GM19324 (cell line): ENCODE results near the gene LAMC2.
"Not testable (repeated sequence)": the region's sequence is repeated elsewhere in the genome, so short reads cannot be mapped to it uniquely, and the experiment has no call there.

ENCODE experiments used
- ATAC-seq: cut with Tn5 transposase; IDR thresholded peaks from one replicate; pipeline ENCODE4 v1.9.1; 2021; ENCODE audit warnings: mild to moderate bottlenecking, moderate library complexity; ENCODE audit not compliant: unreplicated experiment, low FRiP score

LAMC2 gene

DNA sequence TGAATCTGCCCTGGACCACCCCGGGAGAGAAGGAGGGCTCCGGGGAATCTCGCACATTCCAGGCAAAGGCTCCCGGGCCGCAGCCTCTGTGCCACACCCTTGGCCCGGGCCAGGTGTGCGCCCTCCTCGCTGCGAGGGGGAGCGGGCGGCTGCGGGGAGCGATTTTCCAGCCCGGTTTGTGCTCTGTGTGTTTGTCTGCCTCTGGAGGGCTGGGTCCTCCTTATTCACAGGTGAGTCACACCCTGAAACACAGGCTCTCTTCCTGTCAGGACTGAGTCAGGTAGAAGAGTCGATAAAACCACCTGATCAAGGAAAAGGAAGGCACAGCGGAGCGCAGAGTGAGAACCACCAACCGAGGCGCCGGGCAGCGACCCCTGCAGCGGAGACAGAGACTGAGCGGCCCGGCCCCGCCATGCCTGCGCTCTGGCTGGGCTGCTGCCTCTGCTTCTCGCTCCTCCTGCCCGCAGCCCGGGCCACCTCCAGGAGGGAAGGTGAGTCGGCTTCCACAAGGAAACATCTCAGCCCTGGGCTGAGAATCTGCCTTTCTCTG is at the start of gene LAMC2:
TSS of gene LAMC2 (plus strand) at position 324 of the 550 bp plus-strand sequence. CDS start at position 413, 89 bp downstream.
- ATAC-seq, result no peak

DNA sequence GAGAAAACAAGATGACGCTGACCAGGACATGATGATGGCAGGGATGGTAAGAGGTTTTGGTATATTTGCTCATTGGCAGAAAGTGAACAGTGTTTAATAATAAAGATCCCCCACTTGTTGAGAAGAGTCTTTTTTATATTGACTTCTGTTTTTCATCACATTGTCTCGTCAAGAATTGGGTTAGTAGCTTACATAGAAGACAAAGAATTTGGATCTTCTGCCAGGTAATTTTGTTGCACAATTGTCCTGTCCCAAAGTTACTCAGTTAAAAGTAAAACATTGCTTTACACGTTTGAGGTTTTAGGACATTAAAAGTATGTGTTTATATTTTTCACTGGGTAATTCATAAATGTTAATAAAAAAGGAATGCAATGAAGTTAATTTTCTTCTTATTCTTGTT is 48.3 kb upstream of the LAMC2 start:
- no peak for ATAC-seq

DNA sequence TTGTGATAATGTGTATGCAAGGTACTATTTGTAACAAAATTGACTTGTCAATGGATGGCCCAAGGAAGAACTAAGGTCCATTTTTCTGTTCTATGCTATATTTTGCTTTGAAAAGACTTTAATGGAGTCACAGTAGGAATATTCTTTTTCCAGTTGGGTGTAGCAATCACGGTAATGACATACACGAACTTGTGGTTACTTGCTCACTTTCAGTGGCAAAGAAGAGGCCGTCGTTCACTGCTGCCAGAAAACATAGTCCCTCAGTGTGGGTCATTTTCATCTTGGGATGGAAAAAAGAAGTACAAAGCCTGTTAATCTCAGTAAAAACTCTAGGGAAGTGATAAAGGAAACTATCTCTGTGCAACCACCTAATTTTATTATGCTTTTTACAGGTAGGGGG is 47.8 kb upstream of the LAMC2 start:
- ATAC-seq, result no peak

DNA sequence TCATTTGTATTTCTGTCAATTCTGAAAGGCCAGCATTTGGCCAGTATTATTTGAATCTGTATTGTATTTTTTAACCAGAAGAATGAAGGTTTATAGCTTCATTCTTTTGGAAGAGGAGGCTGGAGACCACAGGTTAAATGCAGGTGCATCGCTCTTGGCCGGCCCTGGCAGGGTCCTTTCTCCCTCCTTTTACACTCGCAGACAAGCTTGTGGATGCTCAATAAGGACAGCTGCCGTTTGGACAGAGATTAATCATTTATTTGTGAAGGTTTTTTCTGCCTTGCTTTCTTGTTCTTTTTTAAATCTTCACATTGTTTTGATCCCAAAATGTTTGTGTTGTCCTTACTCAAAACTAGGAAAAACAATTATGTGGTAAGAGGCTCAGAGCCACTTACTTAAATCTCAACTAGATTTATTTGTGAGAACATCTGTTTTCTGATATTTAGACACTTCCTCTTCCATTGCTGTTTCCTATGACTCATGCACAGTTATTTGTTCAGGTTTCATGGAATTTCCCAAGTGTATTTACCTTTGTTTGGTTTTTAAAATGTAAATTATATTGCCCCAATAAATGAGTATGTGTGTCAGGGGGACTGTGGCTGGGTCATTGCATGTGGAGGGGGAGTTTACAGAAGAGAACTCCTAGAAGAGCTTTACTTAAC is 46.7 kb upstream of the LAMC2 start:
- no peak for ATAC-seq

DNA sequence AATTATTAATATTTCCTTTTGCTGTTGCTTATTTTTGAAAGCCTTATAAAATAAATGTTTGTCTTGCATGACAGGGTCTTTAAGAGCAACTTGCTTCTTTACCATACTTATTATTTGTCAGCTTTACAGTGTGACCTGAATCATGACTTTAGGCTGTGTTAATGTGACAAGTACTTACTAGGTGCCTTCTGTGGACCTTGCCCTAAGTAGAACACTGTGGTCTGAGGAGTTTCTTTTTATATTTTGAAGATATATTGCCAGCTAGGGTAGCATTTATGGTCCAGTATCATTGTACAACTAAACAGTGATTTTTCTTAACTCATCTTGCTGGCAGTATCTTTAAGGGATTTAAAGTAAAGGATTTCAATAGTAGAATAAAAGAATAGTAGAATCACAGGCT is 45.4 kb upstream of the LAMC2 start:
- no peak for ATAC-seq

DNA sequence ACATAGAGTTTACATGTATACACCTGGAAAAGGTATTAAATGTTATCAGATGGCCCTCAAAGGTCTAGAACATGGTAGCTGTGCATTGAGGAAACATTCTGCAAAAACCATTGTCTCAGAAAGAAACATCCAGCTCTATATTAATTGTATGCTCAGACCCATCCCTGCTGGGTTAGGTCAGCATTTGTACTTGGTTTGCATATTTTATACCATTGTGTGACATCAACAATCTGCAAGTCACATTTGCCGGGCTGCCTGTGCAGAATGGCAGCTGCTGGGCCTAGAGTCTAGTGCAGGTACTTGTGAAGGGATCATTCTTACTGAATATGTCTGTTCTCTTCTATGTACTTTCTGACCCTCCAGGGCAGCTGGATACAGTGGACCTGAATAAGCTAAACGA is 43.9 kb upstream of the LAMC2 start:
- ATAC-seq, result no peak

DNA sequence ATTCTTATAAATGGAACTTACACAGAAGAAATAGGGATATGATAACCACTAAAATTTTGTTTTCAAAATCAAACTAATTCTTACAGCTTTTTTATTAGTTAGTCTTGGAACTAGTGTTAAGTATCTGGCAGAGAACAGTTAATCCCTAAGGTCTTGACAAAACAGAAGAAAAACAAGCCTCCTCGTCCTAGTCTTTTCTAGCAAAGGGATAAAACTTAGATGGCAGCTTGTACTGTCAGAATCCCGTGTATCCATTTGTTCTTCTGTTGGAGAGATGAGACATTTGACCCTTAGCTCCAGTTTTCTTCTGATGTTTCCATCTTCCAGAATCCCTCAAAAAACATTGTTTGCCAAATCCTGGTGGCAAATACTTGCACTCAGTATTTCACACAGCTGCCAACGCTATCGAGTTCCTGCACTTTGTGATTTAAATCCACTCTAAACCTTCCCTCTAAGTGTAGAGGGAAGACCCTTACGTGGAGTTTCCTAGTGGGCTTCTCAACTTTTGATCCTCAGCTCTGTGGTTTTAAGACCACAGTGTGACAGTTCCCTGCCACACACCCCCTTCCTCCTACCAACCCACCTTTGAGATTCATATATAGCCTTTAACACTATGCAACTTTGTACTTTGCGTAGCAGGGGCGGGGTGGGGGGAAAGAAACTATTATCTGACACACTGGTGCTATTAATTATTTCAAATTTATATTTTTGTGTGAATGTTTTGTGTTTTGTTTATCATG is 42.3 kb upstream of the LAMC2 start:
- ATAC-seq, result no peak

DNA sequence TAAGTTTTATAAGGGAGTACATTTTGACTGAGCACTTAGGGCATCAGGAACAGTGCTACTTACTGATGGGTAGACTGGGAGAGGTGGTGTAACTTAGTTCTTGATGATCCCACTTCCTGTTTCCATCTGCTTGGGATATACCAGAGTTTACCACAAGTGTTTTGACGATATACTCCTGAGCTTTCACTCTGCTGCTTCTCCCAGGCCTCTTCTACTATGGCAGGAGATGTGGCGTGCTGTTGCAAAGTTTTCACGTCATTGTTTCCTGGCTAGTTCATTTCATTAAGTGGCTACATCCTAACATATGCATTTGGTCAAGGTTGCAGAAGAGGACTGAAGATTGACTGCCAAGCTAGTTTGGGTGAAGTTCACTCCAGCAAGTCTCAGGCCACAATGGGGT is 41.3 kb upstream of the LAMC2 start:
- ATAC-seq, result no peak

DNA sequence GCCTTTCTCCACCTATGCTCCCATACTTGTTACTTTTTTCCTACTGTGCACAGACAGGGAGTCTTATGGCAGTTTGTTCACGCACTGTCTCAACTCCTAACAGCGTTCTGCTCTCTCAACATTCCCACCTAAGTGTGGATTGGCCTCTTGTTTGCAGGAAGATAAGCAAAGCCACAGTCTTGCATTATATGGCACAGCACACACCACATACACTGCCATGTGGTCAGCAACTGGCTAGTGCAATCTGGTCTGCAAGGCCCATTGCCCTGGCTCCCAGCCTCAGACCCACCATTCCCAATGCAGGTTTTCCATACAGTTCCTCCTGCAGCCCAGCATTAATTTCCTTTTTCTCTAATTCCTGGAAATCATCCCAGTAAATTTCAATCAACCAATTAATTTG is 38.3 kb upstream of the LAMC2 start:
- no peak for ATAC-seq

DNA sequence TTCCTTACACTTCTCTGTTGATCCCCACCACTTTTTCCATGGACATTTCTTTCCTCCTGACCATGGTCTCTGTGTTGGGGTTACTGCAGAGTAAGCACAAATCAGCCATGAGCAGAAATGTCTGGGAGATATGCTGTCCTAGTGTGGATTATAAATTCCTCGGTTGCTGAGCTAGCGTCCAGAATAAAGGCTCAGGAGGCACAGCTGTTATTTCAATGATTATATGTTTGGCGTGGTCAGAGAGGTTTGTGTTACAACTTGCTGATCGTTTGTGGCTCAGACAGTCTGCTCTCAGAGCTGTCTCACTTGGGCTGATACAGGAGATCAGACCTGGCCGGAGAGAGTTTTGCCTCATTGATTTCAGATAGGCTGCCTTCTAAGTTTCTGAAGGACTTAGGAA is 37.5 kb upstream of the LAMC2 start:
- ATAC-seq, result no peak

DNA sequence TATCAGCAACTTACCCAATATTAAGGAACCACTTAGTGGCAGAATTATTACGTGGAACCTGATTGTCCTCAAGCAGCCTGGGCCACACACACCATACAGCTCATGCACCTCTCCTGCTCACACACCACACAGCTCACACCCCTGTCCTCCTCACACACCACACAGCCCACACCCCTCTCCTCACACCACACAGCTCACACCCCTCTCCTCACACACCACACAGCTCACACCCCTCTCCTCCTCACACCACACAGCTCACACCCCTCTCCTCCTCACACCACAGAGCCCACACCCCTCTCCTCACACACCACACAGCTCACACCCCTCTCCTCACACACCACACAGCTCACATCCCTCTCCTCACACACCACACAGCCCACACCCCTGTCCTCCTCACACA is 36.8 kb upstream of the LAMC2 start:
- ATAC-seq, result no peak

DNA sequence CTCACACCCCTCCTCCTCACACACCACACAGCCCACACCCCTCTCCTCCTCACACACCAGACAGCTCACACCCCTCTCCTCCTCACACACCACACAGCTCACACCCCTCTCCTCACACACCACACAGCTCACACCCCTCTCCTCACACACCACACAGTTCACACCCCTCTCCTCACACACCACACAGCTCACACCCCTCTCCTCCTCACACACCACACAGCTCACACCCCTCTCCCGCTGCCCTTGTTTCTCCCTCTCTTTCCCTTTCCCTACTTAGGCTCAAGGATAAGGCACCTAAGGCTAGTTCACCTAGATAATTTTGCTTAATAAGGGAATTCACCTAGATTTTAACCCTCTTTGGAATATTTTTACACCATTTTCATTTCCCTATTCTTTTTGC is 36.0 kb upstream of the LAMC2 start:
- ATAC-seq, result not testable (repeated sequence)

DNA sequence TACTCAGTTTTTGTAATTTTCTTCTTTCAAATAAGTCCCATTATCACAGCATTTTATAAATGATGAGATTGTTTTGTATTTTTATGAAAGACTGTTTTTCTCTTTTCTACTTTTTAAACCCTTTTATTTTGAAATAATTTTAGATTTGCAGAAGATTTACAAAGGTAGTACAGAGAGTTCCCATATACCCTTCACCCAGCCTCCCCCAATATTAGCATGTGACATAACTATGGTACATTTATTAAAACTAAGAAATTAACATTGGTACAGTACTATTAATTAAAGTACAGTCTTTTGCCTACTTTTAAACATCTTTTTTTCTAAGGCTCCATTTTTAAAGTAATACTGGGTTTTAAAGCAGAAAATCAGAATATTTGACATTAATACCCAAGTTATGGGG is 35.6 kb upstream of the LAMC2 start:
- no peak for ATAC-seq

DNA sequence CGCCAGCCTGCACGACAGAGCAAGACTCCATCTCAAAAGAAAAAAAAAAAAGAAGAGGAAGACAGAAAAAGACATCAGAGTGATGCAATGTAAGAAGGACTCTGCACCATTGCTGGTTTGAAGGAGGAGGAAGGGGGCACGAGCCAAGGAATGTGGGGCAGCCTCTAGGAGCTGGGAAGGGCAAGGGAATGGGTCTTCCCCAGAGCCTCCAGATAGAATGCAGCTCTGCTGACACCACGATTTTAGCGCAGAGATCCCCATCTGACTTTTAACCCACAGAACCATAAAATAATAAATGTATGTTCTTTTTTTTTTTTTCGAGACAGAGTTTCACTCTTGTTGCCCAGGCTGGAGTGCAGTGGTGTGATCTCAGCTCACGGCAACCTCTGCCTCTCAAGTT is 33.9 kb upstream of the LAMC2 start:
- ATAC-seq, result no peak

DNA sequence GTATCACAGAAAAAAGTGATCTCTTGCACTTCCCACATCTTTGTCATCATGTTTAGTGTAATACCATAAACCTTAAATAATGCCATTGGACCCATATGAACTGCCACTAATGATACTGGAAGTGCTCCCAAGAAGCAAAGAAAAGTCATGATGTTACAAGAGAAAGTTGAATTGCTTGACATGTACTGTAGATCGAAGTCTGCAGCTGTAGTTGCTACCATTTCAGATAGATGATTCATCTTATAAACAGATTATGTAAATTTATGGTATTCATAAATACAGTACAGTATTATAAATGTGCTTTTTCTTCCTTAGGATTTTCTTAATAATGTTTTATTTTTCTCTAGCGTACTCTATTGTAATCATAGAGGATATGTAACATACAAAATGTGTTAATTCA is 30.1 kb upstream of the LAMC2 start:
- ATAC-seq, result no peak

DNA sequence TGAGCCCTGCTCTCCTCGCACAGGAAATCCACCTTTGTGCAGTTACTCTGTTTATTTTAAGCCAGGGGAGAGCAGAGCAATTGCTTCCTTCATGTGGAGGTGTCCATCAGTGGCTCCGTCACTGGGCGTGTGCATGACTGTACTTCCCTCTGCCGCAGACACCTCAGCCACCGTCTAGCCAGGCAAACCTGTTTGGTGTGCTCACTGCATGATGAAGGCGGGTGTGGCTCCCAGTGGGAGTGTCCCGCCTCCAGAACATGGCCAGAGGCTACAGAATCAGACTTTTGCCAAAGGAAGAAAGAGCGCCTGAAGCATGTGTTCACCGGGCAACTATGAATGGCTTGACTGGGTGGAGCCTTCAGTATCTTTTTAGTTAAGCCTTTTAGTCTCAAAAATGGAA is 26.1 kb upstream of the LAMC2 start:
- no peak for ATAC-seq

DNA sequence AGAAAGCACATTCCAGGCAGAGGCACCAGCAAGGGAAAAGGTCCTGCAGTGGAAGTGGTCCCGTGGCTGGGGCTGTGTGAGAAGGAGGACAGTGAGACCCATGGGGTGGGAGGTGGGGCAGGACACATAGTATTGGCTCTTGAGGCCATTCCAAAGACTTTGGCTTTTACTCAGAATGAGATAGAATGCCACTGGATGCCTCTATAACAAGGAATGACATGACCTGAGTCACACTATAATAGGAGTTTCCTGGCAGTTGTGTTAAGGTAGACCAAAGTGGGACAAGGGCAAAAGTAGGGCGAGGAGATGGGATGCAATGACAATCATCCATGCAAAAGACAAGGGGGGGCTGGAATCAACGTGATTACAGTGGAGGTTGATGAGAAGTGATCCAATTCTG is 24.7 kb upstream of the LAMC2 start:
- ATAC-seq, result no peak

DNA sequence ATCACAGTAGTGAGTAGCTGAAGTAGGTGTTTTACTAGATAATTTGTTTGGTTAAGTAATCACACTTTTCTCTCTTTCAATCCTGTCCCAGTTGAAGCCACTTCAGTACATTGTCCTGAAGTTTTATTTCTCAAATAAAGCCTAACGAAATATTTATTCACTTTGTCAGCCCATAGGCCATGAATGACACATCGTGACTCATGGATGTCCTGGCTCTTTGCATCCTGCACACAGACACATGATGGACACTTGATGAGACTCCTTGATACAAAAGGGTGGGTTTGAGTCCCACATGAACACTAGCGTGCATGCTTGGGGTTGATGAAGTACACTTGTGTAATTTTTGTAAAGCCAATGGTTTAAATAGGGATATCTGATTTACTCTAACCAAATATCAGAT is 22.7 kb upstream of the LAMC2 start:
- ATAC-seq, result no peak

DNA sequence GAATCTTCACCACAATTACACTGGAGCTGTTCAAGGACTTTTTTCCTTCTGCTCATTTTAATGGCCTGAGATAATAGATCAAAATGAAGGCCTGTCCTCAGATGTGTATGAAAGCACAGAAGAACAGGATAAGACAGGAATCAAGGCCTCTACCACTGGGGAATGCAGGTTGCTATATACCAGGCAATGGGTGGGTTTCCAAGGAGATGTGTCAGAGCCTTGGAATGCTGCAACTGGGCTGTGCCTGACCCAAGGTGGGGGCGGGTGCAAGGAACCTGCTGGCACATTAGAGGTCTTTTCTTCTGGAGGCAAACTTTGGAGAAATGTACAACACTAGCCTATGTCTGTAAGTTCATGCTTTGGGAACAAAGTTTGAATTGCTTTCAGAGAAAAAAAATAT is 21.7 kb upstream of the LAMC2 start:
- no peak for ATAC-seq

DNA sequence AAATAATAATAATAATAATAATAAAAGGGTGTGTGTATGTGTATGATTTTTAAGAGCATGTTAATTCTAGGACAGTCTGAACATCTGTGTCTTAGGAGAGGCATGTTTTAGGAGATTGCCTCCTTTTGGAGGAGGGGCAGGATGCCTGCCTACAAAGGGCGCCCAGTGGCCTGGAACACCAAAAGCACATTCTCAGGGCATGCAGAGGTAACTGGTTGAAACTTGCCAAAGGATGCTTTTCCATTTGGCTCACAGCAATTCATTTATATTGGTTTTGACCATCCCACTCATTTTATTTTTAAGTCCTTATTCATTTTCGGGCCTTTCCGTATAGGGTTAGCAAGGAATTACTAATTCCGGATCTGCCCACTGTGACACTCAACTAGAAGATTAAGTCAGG is 21.1 kb upstream of the LAMC2 start:
- no peak for ATAC-seq

DNA sequence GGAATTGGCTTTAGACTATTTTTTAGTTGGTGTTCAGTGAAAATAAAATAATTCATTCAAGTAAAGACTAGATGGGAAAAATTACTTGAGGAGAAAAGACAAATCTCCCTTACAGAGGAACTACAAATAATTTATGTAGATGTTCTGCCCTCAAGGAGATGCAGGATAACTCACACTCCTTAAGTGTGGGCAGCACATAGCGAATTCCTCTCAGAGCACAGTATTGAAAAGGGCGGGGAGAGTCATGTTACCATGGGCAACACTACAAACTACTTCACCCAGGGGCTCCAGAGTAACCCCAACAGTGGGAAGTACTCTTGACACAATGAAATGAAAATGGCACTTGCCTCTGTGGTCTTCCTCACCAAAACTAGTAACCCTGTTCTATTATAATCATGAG is 20.6 kb upstream of the LAMC2 start:
- no peak for ATAC-seq

DNA sequence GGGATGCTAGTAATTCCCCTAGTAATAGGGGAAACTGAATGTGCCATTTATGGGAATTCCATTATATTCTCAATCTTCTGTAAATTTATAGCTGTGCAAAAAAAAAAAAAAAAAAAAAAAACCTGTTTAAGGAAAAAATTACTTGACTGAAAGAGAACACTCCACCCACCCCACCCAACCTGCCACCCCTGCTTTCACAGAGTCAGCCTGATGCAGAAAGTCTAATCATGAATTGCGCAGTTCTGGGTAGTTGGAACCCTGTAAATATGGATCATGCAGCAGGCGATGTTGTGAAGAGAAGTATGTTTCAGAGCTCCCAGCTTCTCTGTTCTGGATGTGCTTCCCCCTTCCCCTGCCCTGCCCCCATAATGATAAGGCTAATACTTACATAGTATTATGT is 19.6 kb upstream of the LAMC2 start:
- no peak for ATAC-seq
